ENCODE data around the gene SPRR5. TPM values are rescaled to one million over a fixed set of nuclear protein-coding genes. Genes with fewer than 3 reads are reported as not detected.
A peak's percentile ranks its signal among the peaks of the same experiment; 100 is the strongest.

The SPRR5 gene, protein sequence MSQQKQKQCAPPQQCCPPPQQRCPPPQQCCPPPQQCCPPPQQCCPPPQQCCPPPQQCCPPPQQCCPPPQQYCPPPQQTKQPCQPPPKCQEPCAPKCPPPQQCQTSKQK
- not detected in 2 replicates for total RNA-seq (2014; rRNA removed; shearing (Covaris generic))

DNA sequence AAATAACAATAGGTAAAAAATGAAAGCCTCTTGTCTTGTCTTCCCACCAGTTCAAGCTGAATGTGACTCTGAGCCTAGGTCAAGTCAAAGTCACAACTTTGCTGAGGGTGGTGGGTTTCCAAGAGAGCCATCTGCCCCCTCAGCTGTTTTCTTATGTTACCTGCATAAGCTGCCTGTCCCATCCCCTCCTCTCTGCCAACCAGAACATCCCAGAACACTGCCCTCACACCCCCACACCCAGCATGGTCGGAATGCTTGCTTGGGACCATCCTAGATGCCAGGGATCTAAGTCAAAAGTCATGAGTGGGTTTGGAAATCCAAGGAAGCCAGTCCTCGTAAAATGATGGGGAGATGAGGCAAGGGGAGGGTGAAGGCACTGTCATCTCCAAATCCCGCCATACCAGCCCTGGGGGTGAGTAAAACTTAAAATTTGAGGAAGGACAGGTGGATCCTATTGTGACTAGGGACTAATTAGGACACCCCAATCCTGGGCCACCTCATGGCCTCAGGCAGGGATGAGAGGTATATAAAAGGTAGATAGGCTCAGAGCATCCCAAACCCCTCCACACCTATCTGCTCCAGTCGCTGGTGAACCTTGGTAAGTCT is at the start of gene SPRR5:
Gene SPRR5 (plus strand): TSS at position 556 of the 606 bp plus-strand sequence. CDS start 1,349 bp downstream, outside the sequence.
- DNase-seq (ENCODE audit: low read depth) = no peak

- DNase-seq (ENCODE audit: low read depth) = no peak
These were observed 48.0 kb upstream of the SPRR5 start for GRCh38 chr1:152899027-152899426.

DNA sequence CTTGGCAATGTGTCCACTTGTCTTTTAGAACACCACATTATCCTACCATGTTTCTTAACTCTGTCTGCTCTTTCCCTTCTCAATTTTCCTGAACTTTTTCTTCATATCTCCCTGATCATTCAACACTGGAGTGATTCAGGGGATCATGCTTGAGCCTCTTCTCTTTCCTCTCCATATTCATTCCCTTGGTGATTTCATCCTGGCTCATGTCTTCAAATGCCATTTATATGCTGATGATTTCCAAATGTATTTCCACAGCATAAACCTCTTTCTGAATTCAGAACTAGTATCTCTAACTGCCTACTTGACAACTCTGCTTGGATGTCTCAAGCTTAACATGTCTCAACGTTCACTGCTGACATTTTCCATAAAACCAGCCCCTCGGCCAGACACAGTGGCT is 47.1 kb upstream of the SPRR5 start:
- no peak for DNase-seq (ENCODE audit: low read depth)

- no peak for DNase-seq (ENCODE audit: low read depth)
These were observed 45.4 kb upstream of the SPRR5 start for GRCh38 chr1:152901631-152902030.

GRCh38 chr1:152902636-152903035 is 44.4 kb upstream of the SPRR5 start:
- DNase-seq (ENCODE audit: low read depth) = no peak

DNA sequence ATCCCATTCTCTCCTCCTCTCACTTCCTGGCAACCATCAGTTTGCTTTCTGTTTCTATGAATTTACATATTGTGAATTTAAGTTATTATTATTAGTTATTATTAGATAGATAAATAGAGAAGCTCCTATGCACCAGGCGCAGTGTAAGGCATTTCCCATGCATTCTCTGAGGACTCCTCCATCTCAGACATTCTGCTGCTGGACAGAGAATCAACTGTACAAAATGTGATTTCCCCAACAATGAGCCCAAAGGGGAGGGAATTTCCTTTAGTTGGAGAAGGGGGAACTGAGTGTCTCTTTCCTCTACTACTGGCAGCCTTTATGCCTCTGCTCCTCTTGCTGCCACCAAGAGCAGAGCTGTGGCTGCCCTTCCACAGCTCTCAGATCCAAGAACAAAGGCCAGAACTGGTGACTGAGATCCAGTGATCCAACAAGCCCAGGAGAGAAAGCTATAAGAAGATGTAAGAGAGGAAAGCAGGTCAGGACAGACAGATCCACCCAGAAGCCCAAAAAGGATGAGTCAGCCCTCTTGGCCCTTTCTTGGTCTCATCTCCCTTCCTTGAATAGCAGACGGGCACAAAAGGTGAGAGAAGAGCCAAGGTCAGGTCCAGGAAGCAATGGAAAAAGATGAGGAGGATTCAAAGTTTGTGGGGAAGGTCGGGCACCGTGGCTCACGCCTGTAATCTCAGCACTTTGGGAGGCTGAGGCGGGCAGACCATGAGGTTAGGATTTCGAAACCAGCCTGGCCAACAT is 42.1 kb upstream of the SPRR5 start:
- DNase-seq (ENCODE audit: low read depth) = no peak

GRCh38 chr1:152906023-152906565 is 40.9 kb upstream of the SPRR5 start:
- peak; percentile 93 for DNase-seq (ENCODE audit: low read depth)

- peak; percentile 42 for DNase-seq (ENCODE audit: low read depth)
These were observed 39.1 kb upstream of the SPRR5 start, which contains the start of gene IVL for GRCh38 chr1:152907686-152908601. Gene IVL, plus strand, starts transcription at chr1:152908546. Its CDS starts 1,252 bp downstream, at chr1:152909798.

- DNase-seq (ENCODE audit: low read depth) = no peak
These were observed 37.8 kb upstream of the SPRR5 start for GRCh38 chr1:152909206-152909605.

- DNase-seq (ENCODE audit: low read depth) = no peak
These were observed 34.5 kb upstream of the SPRR5 start for GRCh38 chr1:152912471-152912870.

- no peak for DNase-seq (ENCODE audit: low read depth)
These were observed 34.1 kb upstream of the SPRR5 start for GRCh38 chr1:152912900-152913299.

DNA sequence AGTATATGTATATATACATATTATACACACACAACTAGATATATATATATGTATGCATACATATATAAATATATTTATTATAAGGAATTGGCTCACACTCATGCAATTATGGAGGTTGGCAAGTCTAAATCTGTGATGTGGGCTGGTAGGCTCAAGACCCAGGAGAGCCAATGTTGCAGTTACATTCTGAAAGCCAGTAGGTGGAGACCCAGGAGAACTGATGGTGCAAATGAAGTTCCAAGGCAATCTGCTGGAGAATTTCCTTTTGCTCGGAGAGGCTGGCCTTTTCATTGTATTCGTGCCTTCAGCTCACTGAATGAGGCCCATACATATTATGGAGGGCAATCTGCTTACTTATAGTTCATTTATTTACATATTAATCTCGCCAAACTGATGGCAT is 29.2 kb upstream of the SPRR5 start:
- DNase-seq (ENCODE audit: low read depth) = no peak

- no peak for DNase-seq (ENCODE audit: low read depth)
These were observed 27.9 kb upstream of the SPRR5 start for GRCh38 chr1:152919071-152919470.

GRCh38 chr1:152924191-152924590 is 22.8 kb upstream of the SPRR5 start:
- no peak for DNase-seq (ENCODE audit: low read depth)

- peak; percentile 23 for DNase-seq (ENCODE audit: low read depth)
These were observed 20.9 kb upstream of the SPRR5 start for GRCh38 chr1:152926091-152926490.

DNA sequence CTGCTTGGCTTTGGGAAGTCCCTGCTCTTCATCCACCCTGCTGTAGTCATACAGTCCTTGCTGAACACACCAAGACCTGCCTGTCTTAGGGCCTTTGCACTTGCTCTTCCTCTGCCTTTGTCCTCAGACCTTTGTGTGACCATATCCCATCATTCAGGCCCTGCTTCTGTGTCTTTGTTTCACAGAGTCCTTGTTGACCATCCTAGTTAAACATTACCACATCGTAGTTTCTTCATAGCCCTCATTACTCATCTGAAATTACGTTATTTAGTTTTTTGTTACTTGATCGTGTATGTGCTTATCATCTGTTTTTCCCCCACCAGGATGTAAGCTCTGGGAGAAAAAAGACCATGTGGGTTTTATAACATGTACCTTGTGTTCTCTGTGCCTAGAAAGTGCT is 18.3 kb upstream of the SPRR5 start:
- no peak for DNase-seq (ENCODE audit: low read depth)

DNA sequence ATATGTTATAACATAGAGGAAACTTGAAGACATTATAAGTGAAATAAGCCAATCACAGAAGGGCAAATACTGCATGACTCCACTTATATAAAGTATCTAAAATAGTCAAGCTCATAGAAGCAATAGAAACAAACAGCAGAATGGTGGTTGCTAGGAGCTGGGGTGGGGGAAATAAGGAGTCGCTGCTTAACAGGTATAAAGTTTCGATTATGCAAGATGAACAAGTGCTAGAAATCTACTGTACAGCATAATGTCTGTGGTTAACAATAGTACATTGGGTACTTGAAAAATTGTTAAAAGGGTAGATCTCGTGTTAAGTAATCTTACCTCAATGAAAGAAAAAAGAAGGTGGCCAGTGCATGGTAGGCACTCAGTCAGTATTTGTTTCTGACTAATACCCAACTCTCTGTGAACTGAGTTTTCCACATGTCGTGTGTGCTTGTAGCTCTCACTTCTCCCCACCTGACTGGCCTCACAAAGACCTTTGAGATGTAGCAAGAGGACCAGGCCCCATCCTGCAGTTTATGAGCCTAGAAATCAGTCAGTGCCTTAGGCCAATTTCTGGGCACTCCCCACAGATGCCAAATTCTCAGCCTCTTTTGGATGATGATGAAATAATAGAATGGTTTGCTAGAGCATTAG is 14.7 kb upstream of the SPRR5 start:
- no peak for DNase-seq (ENCODE audit: low read depth)

DNA sequence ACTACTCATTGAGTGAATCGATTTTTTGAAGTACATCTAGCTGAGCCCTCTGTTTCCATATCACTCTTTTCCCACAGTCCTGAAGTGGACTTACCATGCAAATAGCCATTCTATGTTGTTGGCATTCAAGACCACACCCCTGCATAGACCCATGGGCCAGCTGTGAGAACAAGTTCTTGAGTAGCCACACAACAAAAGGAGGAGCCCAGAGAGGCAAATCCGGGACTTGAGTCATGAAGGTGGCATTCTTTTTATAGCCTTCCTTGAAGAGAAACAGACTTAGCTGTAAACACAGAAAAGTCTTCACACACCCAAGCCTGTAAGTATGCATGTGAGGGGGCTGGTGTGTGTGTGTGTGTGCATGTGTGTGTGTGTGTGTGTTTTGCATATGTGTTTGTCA is 13.8 kb upstream of the SPRR5 start:
- DNase-seq (ENCODE audit: low read depth) = no peak

DNA sequence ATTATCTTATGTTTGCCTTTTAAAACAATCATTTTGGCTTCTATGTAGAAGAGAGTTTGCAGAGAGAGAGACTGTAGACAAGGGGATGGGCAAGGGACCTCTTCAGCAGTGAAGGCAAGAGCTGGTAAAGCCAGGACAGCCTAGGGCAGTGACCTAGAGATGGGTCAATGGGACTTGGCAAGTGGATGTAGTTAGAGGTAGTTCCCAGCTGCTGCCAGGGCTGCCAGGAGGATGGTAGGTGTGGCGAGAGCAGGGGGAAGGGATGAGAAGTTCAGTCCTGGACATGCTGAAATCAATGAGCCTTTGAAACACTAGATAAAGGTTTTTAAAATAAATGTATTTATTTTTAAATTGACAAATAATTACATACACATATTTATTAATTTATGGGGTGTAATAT is 6.4 kb upstream of the SPRR5 start:
- DNase-seq (ENCODE audit: low read depth) = no peak

DNA sequence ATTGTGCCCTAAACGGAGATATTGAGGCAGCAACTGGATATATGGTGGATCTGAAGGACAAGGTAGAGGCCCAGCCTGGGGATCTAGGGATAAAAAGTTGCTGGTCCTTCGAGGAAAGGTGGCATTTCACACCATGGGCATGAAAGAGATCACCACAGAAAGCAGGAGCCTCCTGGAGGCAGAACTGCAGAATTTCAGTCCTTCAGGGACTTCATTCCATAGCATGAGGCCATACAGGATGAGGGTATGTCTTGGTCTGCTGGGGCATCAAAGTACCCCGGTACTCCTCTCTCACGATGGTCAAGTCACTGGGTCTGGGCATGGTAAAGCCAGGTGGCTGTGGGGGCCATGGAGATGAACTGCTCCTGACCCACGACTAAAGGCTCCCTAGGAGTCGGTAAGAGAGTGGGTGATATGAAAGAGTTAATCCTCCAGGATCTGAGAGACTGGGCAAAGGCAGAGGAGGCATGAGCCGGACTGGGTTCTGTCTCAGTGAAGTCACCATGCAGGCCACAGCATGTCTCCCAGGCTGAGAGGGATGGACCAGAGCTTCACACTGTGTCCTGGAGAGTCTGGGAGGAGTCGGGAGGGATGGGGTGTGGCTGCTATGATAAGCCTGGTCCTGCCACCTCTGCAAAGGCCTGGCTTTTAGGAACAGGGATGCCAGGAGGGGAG is 5.8 kb upstream of the SPRR5 start:
- DNase-seq (ENCODE audit: low read depth) = no peak

DNA sequence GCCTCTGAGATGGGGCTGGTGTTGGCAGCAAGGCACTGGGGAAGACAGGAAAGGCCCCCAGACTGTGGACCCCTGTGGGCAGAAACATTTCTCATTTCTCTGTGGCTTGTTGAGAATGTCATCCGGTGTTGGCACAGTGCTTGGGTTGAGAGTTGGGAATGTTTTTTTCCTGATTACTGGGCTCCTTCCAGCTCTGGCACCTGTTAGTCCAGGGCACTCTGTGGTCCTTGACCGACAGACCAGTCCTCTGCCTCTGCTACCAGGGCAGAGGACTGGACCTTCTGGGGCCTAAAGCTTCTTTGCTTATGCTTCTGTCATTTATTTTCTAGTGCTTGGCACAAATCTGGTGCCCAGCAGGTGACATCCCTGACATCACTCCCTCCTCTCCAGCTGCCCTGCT is 4.8 kb upstream of the SPRR5 start:
- no peak for DNase-seq (ENCODE audit: low read depth)
